CD14-positive monocyte (primary cell): ENCODE data around the gene MFN1. TPM values are rescaled to one million over a fixed set of nuclear protein-coding genes. Genes with fewer than 3 reads are reported as not detected.
"Not testable (repeated sequence)": the region's sequence is repeated elsewhere in the genome, so short reads cannot be mapped to it uniquely, and the experiment has no call there.

Source experiments
- DNase-seq, 3 donors: peaks; one replicate each; pipeline ENCODE4 v3.0.0-alpha.2; 2011 to 2022
- H2AFZ ChIP-seq: 2 replicates; pipeline ENCODE4 v1.6.0; 2012; ENCODE audit warnings: mild to moderate bottlenecking, low read depth, low read length, inconsistent platforms; ENCODE audit not compliant: insufficient read depth, poor library complexity, severe bottlenecking
- H3K27ac ChIP-seq, 2 donors: 1 replicate in 1 of 2; 2 replicates in 1 of 2; pipeline ENCODE4 v1.5.1; 2012 to 2013; ENCODE audit warnings: low read length in 2 of 2, control low read depth in 1 of 2, inconsistent platforms in 1 of 2, low read depth in 1 of 2, mild to moderate bottlenecking in 1 of 2
- H3K27me3 ChIP-seq, 2 donors: one replicate each; pipeline versions ENCODE4 v1.6.0 to v1.6.1; 2011 to 2013; ENCODE audit warnings: low read length in 2 of 2; ENCODE audit not compliant: control insufficient read depth in 2 of 2, insufficient read depth in 2 of 2
- H3K36me3 ChIP-seq, 2 donors: replicated peaks in 1 of 2; 1 replicate in 1 of 2; 2 replicates in 1 of 2; pipeline versions ENCODE4 v1.5.1 to v1.6.1; 2012 to 2013; ENCODE audit warnings: low read length in 2 of 2, control low read depth in 1 of 2, inconsistent platforms in 1 of 2, mild to moderate bottlenecking in 1 of 2; ENCODE audit not compliant: insufficient read depth in 2 of 2, control insufficient read depth in 1 of 2
- H3K4me1 ChIP-seq, 2 donors: 1 replicate in 1 of 2; 2 replicates in 1 of 2; pipeline versions ENCODE4 v1.5.1 to v1.6.1; 2012 to 2013; ENCODE audit warnings: low read length in 2 of 2, control low read depth in 1 of 2, inconsistent platforms in 1 of 2, mild to moderate bottlenecking in 1 of 2, moderate library complexity in 1 of 2; ENCODE audit not compliant: insufficient read depth in 2 of 2, control insufficient read depth in 1 of 2
- H3K4me2 ChIP-seq: replicated peaks from 2 replicates; pipeline ENCODE3; 2012; ENCODE audit warnings: low read length, moderate library complexity, mild to moderate bottlenecking; ENCODE audit not compliant: poor library complexity, severe bottlenecking; ENCODE audit errors: extremely low read depth
- H3K4me3 ChIP-seq, 3 experiments: fragments of 200-600 bp in 1 of 3; sonication (generic) in 1 of 3; replicated peaks in 1 of 3; 1 replicate in 2 of 3; 2 replicates in 1 of 3; pipeline ENCODE4 v1.5.1; 2011 to 2013; ENCODE audit warnings: low read length in 3 of 3, mild to moderate bottlenecking in 3 of 3, control low read depth in 2 of 3, low read depth in 2 of 3, inconsistent platforms in 1 of 3, moderate library complexity in 1 of 3
- H3K79me2 ChIP-seq: 2 replicates; pipeline ENCODE4 v1.6.0; 2012; ENCODE audit warnings: mild to moderate bottlenecking, control low read depth, inconsistent platforms, low read length, moderate library complexity; ENCODE audit not compliant: insufficient read depth
- H3K9ac ChIP-seq: 2 replicates; pipeline ENCODE4 v1.6.0; 2017; ENCODE audit warnings: low read length, mild to moderate bottlenecking; ENCODE audit not compliant: insufficient read depth, poor library complexity, severe bottlenecking
- H3K9me3 ChIP-seq, 2 donors: replicated peaks in 1 of 2; 1 replicate in 1 of 2; 2 replicates in 1 of 2; pipeline versions ENCODE4 v1.5.1 to v1.6.1; 2012 to 2013; ENCODE audit warnings: low read length in 2 of 2, control low read depth in 1 of 2; ENCODE audit not compliant: control insufficient read depth in 1 of 2, insufficient read depth in 1 of 2
- H4K20me1 ChIP-seq: 2 replicates; pipeline ENCODE4 v1.6.0; 2012; ENCODE audit warnings: mild to moderate bottlenecking, low read length, control low read depth, moderate library complexity; ENCODE audit not compliant: insufficient read depth
- H3K27ac Mint-ChIP-seq, 7 donors: one replicate each; pipeline ENCODE4 v1.8.0; 2020; ENCODE audit warnings: mild to moderate bottlenecking in 7 of 7, mixed read lengths in 7 of 7, moderate library complexity in 6 of 7, inconsistent platforms in 2 of 7
- H3K27me3 Mint-ChIP-seq, 3 donors: one replicate each; pipeline ENCODE4 v1.8.0; 2021 to 2022; ENCODE audit warnings: low read depth in 3 of 3, mild to moderate bottlenecking in 3 of 3, mixed read lengths in 3 of 3, moderate library complexity in 3 of 3, inconsistent platforms in 1 of 3
- H3K36me3 Mint-ChIP-seq, 2 donors: one replicate each; pipeline ENCODE4 v1.8.0; 2020; ENCODE audit warnings: mixed read lengths in 2 of 2, inconsistent platforms in 1 of 2, mild to moderate bottlenecking in 1 of 2
- H3K4me1 Mint-ChIP-seq: one replicate; pipeline ENCODE4 v1.8.0; 2020; ENCODE audit warnings: mild to moderate bottlenecking, mixed read lengths
- H3K4me3 Mint-ChIP-seq, 2 donors: one replicate each; pipeline ENCODE4 v1.8.0; 2020; ENCODE audit warnings: mild to moderate bottlenecking in 2 of 2, mixed read lengths in 2 of 2, moderate library complexity in 1 of 2
- H3K9me3 Mint-ChIP-seq, 7 donors: one replicate each; pipeline ENCODE4 v1.8.0; 2020 to 2022; ENCODE audit warnings: mixed read lengths in 7 of 7, mild to moderate bottlenecking in 6 of 7, moderate library complexity in 6 of 7, inconsistent platforms in 2 of 7
- CTCF ChIP-seq: fragments of 200-600 bp; IDR thresholded peaks from one replicate; pipeline ENCODE4 v1.8.0; 2022; ENCODE audit warnings: antibody characterized with exemption, mild to moderate bottlenecking
- WGBS: methylation state at CpG from one replicate; pipeline ENCODE4 v1.1.5; 2013; ENCODE audit warnings: missing lambda C conversion rate; ENCODE audit not compliant: insufficient coverage; 5-methylcytosine and 5-hydroxymethylcytosine counted together
- intact Hi-C, 2 donors: fragments of 100-400 bp; cut with micrococcal nuclease; formaldehyde crosslinking; loops; one replicate each; pipeline versions ENCODE4 v1.15.0 to v1.15.1; 2023
- polyA plus RNA-seq, 3 donors: library from polyadenylated mRNA; depleted of rRNA in 1 of 3; unstranded in 2 of 3; stranded (reverse) in 1 of 3; fragments of 300-500 nt in 2 of 3; fragments of >200 nt in 1 of 3; fragmentation: Illumina TruSeq in 2 of 3; gene quantifications; 1 replicate in 2 of 3; 2 replicates in 1 of 3; pipeline ENCODE4 v1.2.3, GENCODE V29; 2012 to 2021

The MFN1 gene
- polyA plus RNA-seq, 3 donors: 5.6 to 15.2 (median 12.2) TPM

GRCh38 chr3:179304605-179305004, 42.9 kb upstream of the MFN1 start:
- Histone ChIP-seq H3K4me2 (no peak overlapping the region), H3K9ac (no peak overlapping the region), H3K4me1 (no peaks in the 10 kb centered on the region), H3K4me3 (no peak overlapping the region), H3K9me3 (no peaks in the 10 kb centered on the region), H3K36me3 (no peaks in the 10 kb centered on the region), H3K27ac (no peak overlapping the region), H2AFZ (peak overlapping the region; percentile 41), H4K20me1 (no peaks in the 10 kb centered on the region), H3K27me3 (no peaks in the 10 kb centered on the region), H3K79me2 (no peaks in the 10 kb centered on the region)
- TF ChIP-seq CTCF: no peak
- Mint-ChIP-seq H3K36me3 (no peaks in the 10 kb centered on the region), H3K27ac (no peak overlapping the region), H3K27me3 (peaks cover 0 to 2% (median 1%) of the 10 kb centered on the region in 3 donors), H3K4me1 (no peaks in the 10 kb centered on the region), H3K9me3 (peaks cover 0 to 4% (median under 1%) of the 10 kb centered on the region in 7 donors), H3K4me3 (peak overlapping the region in 1 of 2 donors; percentile 24)
- DNase-seq: no peak
- WGBS: no CpG with 5 or more reads among the region's 2 CpGs
- intact Hi-C loops: no loop called here

GRCh38 chr3:179307362-179307761, 40.1 kb upstream of the MFN1 start:
- DNase-seq, H3K27me3 ChIP-seq, H3K4me2 ChIP-seq, H3K4me1 Mint-ChIP-seq, intact Hi-C loops, H3K4me3 Mint-ChIP-seq, H3K9me3 Mint-ChIP-seq, H3K27ac ChIP-seq, H3K9me3 ChIP-seq, H4K20me1 ChIP-seq, H3K79me2 ChIP-seq, H3K4me1 ChIP-seq, H3K36me3 ChIP-seq, H3K4me3 ChIP-seq, H3K36me3 Mint-ChIP-seq, H3K27ac Mint-ChIP-seq, H3K9ac ChIP-seq, H3K27me3 Mint-ChIP-seq, H2AFZ ChIP-seq: not testable (repeated sequence)
- WGBS: no CpG with 5 or more reads among the region's 2 CpGs
